ENCODE results near the gene PPA1.

GRCh38 chr10:70266056-70266455 lies 32.8 kb upstream of the PPA1 start:
- TF ChIP-seq, protein P1, sequence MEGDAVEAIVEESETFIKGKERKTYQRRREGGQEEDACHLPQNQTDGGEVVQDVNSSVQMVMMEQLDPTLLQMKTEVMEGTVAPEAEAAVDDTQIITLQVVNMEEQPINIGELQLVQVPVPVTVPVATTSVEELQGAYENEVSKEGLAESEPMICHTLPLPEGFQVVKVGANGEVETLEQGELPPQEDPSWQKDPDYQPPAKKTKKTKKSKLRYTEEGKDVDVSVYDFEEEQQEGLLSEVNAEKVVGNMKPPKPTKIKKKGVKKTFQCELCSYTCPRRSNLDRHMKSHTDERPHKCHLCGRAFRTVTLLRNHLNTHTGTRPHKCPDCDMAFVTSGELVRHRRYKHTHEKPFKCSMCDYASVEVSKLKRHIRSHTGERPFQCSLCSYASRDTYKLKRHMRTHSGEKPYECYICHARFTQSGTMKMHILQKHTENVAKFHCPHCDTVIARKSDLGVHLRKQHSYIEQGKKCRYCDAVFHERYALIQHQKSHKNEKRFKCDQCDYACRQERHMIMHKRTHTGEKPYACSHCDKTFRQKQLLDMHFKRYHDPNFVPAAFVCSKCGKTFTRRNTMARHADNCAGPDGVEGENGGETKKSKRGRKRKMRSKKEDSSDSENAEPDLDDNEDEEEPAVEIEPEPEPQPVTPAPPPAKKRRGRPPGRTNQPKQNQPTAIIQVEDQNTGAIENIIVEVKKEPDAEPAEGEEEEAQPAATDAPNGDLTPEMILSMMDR (conservative IDR thresholded peaks at IDR 0.05; ENCODE audit: low read length): no peak
- TF ChIP-seq EZH2phosphoT487 (IDR thresholded peaks at IDR 0.05; ENCODE audit: borderline replicate concordance): no peak
